Femur (tissue), 1 donor: ENCODE results near the gene CIB1.
A peak's percentile ranks its signal among the peaks of the same experiment; 100 is the strongest.

Source experiments
- DNase-seq: peaks from one replicate; pipeline ENCODE4 v3.0.0-alpha.2; 2017

CIB1 gene

DNA sequence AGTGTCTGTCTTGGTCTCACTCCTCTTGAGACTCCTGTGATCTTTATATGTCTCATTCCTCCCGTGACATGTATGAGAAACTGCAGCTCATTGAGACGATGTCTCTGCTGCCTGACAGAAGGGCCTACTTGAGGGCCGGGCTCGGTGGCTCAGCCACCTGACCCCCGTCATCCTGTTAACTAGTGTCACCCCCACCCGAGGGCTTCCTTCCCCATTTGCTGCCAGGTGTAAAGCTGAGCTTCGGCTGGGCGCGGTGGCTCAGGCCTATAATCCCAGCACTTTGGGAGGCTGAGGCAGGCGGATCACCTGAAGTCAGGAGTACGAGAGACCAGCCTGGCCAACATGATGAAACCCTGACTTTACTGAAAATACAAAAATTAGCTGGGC, 19.9 kb downstream of the CIB1 start:
- no peak for DNase-seq

DNA sequence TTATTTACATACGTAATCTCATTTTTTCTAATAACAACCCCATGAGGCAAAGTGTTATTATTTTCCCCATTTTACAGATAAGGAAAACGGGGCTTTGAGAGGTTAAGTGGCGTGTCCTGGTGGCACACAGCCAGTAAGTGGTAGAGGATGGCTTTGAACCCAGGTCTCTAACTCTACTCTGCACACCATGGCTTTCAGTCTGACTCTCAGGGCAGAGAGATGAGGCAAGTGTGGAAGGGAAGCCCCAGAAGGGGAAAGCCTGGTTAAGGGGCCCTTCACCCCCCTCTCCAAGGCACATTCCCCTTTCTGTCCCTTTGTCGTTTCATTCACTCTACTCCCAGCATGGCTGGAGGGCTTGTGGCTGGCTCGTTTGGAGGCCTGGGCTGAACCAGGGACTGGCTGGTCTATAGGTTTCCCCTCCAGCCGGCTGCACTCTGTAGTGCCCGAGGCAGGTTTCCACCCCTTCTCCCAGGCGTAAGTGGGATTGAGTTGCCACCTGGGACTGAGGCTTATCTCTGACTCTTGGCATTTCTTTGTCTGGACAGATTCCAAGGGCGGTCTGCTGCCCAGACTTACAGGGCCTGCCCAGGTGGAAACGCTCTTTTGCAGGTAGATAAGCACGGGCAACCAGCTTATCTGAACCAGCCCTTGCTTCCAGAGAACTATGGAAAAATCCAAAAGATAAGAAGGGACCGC, 20.5 kb downstream of the CIB1 start:
- no peak for DNase-seq

DNA sequence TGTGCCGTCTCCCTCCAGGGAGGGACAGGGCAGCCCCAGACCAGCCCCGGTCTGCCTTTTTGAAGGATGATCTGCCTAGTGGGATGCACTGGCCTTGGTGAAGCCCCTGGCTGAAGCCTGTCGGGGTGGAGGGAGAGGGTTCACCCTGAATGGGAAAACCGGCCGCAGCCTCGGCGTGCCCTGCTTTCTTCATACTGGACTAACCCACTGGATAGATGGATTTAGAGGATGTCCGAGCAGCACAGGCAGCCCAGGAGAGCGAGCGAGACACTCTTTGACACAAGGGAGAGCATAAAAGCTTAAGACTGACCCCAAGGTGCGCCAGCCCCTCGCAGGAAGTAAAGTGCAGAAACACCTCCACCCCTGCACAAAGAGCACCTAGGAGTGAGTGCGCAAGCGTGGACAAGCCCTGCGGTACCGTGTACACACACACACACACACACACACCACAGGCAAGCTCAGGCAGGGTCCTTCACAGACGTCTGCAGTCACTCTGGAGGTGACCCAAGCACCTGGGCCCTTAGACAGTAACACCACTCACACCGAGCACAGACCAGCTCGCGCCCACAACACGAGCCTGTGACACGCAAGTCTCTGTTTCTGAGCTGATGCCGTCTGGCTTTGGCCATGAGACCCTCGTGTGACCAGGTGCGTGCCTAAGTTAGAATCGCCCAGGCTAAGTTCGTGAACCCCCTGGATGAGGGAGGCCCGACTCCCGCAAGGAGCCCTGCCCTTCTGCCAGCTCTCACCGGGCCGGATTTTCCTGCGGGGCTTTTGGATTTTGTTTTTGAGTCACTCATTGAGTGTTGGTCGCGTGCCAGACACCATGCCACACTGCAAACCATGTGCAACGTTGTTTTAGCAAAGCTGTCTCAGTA, 21.3 kb downstream of the CIB1 start:
- DNase-seq, result no peak

DNA sequence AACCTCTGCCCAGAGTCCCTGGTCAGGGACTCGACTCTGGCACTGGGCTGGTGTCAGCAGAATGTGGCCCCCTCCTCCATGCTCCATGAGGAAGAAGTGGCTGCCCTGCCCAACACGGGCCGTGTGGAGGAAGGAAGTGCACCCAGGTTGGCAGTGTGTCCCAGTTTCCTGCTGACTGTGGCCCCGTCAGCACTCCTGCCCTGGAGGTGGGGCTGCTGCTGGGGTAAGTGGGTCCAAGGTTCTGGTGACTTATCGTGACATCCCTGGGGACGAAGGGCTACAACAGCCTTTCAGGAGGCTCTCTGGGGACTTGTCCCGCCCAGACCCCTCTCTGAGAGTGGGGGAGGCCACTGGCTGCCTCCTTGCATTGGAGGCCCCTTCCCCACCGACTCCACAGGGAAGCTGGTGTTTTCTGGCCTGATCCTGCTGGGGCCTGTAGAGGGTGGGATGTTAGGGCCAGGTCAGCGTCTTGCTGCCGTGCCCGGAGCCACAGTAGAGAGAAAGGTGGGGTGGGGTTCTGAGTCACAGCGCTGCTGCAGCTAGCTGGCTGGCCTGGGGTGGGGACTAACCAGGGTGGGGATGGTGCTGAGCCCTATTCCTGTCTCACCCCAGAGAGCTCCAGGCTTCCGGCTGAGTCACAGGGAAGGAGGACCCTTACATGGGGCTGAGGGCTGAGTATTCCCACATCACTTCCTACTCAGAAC, 22.1 kb downstream of the CIB1 start:
- peak; percentile 28 for DNase-seq

DNA sequence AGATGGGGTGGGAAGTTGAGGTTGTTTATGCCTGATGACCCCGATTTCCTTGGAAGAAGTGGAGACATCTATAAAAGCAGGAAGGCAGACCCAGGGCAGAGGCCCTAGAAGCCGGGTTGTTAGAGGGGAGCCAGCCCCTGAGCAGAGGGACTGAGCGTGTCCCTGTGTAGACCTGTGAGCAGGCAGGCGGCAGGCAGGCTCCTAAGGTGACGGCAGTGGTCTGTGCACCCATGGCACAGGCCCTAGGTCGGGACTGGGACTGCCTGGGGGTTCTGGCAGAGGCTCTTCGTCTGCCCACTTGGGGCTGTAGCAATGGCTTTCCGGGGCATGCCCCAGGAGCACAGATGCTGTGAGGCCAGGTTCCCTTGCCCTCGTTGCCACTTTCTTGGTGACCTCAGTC, 22.7 kb downstream of the CIB1 start:
- DNase-seq, result no peak

DNA sequence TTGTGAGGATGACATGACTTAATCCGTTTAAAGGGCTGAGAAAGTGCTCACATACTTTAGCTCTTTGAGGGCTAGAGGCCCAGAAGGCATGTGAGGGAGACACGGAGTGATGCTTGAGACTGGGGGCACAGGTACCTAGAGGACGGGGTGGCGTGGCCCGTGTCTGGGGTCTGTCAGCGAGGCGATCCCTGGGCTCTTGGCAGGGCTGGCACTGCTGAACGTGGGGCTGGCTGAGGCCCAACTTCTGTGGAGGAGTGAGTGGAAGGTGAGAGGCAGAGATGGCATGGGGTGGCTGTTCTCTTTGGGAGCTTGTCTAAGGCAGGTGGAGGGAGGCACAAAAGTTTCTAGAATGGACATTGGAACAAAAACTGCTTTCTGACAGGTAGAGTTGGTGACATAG, 23.1 kb downstream of the CIB1 start:
- DNase-seq, result peak; percentile 19

DNA sequence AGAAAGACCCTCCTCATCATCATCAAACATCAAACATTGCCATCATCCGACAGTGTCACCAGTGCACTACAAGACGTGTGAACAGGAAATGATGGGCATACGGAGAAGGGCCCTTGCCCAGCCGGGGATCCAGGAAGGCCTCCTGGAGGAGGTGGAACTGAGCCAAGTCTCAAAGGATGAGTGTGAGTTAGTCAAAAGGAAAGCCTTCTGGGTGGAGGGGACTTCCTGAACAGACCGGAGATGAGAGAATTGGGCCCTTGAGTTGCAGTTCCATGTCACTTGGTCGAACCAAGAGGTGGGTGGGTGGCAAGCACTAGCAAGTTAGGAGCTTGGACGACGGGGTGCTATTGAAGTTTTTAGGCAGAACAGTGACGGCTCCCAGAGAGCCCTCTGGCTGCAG, 24.1 kb downstream of the CIB1 start:
- peak; percentile 7 for DNase-seq

DNA sequence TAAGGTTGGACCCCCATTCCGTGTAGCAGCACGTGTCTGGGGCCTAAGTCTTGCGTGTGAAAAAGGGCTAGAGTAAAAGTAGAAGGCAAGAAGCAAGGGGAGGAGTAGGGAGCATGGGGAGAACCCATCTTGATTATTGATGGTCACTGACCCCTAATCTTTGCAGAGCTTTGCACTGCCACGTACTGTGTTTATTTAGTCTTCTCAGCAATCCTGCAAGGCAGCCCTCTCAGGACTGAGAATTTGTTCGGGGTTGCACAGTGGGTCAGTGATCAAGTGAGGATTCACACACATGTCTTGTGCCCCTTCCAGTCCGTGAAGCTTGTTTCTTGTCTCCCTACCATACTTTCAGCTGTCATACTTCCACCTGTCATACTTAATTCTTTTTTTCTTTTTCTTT, 25.4 kb downstream of the CIB1 start:
- no peak for DNase-seq

DNA sequence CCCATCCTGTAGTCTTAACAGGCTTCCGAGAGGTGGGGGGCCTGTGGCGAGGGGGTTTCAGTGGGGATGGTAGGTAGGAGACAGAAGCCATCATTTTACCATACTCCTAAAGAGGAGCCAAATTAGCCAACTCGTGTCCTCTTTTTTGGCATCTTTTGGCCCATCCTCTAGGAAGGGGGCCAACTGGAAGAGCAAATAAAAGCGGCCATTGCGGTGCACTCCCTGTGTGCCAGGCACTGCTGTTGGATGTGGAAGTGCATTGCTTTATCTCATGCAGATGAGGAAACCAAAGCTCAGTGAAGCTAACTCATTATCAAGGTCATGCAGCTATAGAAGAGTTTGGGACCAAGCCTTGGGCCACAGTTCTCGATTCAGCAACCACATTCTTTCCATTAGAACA, 26.5 kb downstream of the CIB1 start:
- DNase-seq, result no peak

DNA sequence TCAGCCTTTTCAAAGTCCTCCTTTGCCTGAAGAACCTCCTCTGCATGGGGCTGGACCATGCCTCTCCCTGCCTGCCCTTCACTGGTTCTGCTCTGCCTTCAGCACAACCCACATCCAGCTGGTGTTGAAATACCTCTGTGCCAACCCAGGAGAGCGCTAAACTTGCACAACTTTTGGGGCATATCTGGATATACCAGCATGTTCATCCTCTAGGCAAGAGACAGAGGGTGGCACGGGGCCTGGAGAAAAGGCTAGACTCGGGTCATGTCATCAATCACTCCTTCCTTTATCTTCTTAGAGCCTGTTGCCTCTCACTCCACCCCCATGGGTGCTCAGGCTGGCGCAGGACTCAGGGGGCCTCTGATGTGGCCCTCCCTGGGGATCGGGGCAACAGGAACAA, 27.9 kb downstream of the CIB1 start:
- peak; percentile 19 for DNase-seq

DNA sequence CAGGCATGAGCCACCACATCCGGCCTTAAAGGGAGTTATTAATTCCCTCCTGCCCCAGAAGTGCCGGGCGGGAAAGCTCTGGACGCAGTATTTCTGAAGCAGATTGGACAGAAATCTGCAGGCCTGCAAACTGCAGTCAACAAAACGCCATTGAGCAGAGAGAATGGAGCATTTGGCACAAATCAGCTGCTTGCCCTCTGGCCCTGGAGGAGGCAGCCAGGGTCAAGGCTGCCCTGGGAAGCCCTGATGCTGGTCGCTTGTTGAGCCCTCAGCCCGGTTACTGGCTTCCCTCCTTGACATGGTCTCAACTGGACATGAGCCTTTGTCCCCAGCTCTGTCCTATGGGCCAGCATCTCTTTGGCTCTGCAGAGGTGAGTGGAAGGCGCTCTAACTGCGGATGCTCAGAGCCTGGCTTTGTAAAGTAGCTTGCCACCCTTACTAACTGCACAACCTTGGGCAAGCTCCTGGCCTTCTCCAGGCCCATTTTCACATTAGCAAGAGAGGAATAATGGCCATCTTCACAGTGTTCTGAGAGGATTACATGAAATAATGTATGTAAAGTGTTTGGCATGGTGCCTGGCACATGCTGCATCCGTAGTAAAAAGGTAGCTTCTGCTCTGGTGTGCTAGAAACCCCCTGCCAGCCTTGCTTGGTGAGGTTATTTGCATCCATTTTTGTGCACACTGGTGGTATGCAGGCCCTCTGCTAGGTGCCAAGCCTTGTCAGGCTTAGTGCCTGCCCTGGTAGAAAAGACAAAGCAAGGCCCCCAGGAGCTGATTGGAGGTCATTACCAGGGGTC, 28.5 kb downstream of the CIB1 start:
- peak; percentile 10 for DNase-seq

DNA sequence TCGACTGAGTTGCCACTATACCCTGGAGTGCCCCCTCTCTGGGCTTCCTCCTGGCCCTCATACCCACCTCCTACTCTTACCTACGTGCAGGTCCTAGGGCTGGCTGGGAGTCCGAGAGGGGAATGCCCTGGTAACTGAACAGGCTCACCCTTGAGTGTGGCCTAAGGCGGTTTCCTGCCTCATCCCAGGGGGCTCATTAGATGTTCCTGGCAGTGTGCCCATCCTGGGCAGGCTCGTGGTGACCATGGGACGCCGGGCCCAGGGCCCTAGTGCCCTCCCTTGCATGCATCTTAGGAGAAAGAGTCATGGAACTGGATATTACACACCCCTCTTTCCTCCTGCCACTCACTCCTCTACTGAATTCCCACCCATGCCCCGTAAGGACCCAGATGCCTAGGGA, 29.8 kb downstream of the CIB1 start:
- DNase-seq, result peak; percentile 75

DNA sequence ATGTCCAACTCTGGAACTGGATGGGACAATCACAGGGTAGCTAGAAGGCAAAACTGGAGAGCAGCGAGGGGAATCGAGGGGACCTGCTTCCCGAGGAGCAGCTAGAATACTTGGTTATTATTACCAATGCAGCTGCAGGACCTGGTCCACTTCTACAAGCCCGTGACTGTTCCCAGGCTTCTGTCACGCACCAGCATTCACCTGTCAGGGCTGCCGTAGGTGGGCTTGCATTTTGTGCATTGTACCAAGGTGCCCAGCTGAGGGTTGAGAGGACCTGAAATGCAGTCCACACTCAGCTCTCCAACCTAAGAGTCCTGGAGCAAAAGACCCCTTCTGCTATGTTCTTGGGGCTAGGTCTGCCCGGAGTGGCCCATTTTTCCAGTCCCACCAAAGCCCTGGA, 30.3 kb downstream of the CIB1 start:
- DNase-seq, result no peak

DNA sequence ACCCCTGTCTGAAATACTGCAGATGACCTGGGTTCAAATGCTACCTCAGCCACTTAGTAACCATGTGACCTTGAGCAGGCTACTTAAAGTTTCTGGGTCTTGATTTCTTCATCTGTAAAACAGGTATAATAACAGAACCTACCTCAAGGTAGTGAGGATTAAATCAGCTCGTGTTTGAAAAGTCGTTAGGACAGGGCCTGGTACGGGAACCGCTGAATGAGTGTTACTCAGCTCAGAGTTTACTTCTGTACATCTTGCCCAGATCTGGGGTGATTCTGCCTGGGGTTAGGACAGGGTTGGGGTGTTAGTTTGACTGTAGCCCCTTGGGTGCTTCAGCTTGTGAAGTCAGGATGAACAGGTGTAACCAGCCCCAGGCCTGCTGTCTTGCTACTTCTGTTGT, 30.8 kb downstream of the CIB1 start:
- DNase-seq, result no peak

DNA sequence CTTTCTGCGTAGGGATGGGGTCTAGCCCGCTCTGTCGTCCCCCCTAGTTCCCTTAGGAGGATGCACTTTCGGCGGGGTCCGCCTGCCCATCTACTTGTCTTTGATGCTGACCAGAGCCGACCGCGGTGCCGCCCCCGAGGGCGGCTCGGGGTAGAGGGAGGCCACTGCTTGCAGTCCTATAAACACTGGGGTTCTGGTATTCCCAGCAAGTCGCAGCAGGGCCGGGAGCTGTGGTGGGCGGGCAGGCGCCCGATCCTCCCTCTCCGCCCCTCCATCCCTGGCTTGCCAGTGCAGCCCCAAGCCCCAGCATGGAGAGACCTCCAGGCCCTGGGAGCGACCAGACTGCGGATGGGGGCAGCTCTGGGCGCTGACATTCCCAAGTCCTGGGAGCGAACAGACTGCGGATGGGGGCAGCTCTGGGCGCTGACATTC, 31.8 kb downstream of the CIB1 start:
- DNase-seq, result peak; percentile 55

DNA sequence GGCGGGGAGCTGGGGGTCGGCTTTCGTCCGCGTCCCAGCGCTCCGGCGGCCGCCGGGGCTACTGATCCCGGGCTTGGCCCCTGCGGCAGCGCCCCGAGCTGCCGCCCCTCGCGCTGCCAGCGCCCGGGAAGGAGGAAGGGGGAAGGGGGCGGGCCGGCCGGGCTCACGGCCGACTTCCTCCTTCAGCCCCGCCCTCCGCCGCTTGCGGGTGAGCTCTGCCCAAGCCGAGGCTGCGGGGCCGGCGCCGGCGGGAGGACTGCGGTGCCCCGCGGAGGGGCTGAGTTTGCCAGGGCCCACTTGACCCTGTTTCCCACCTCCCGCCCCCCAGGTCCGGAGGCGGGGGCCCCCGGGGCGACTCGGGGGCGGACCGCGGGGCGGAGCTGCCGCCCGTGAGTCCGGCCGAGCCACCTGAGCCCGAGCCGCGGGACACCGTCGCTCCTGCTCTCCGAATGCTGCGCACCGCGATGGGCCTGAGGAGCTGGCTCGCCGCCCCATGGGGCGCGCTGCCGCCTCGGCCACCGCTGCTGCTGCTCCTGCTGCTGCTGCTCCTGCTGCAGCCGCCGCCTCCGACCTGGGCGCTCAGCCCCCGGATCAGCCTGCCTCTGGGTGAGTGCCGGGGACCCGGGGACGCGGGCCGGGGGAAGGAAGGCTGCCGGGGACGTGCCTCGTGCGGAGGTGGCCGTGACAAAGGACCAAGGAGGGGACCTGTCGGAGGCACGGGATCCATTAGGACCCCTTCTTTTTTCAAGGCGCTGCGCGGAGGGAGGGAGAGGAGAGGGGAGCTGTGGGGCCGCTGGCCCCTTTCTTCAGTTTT, 32.4 kb downstream of the CIB1 start, which contains the start of gene SEMA4B:
SEMA4B (plus strand) TSS at position 201 of the 814 bp plus-strand sequence; CDS start at position 450, 249 bp downstream.
- DNase-seq, result peak; percentile 83

DNA sequence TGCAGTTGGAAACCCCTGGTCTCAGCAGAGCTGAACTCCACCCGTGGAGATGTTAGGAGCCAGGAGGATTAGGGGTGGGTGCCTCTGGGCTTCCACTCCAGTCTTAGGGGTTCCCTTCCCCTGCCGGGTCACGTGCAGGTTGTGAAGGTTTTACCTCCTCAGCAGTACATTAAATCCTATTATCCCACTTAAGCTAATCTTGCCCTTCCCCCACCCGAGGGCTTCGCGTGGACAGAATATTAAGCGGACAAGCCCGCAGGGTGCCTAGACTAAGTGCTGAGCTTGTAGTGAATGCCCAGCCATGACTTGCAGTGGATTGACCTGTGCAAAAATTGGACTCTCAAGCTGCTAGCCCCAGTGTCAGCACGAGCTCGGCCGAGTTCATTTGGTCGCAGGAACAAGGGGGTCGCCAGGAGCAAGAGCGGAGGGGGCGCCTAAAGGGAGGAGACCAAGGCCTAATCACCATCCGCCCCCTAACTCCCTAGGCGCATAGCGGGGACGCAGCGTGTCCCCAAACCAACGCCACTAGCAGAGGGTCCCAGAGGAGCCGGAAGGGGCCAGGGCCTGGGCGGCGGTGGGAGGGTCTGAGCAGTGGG, 33.1 kb downstream of the CIB1 start:
- no peak for DNase-seq

DNA sequence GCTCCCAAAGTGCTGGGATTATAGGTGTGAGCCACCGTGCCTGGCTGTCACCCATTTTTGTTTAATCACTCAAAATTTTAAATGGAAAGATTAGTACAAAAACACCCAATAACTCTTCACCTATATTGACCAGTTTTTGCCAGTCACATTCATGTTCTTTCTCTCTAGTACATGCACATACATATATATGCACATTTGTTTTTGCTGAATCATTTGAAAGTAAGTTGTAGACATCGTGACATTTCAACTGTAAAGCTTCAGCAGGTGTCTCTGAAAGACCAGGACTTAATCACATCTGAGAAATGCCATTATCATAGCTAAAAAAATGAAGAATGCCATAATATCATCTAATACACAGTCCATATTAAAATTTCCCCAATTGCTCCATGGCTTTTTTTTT, 39.1 kb downstream of the CIB1 start:
- no peak for DNase-seq

DNA sequence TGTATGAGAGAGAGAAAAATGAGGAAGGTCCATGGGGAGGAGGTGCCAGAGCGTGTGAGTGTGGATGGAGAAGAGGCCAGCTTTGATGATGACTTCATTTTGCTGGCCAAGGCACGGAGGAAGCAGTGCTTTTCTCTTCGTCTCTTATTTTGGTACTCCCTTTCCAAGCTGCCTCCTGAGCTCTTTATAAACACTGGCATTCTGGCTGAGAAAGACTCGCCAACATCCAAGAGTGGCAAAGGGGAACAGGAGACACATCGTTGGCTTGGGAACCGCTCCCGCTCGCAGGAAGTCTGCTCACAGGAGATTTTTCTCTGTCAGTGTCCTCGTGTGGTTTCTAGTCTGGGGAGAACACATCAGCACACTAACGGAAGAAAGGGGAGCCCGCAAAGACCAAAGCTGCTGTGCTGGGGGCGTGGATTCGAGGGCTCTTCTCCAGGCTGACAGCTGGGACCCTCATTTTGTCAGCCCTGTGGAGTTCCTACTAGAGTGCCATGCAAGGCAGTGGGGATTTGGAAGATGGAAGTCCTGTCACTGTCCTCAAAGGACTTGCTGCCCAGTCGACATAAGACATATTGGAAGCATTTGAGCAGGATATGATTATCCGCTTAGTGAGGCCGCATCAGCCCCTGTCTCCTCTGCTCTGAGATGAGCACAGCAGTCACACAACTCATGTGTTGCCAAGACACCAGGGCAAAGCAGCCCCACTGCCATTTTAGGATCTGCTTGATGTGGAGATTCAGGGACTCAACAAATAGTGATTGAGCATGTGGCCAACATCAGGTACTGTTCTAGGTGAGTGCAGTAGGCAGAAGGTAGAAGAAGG, 40.6 kb downstream of the CIB1 start:
- DNase-seq, result no peak

DNA sequence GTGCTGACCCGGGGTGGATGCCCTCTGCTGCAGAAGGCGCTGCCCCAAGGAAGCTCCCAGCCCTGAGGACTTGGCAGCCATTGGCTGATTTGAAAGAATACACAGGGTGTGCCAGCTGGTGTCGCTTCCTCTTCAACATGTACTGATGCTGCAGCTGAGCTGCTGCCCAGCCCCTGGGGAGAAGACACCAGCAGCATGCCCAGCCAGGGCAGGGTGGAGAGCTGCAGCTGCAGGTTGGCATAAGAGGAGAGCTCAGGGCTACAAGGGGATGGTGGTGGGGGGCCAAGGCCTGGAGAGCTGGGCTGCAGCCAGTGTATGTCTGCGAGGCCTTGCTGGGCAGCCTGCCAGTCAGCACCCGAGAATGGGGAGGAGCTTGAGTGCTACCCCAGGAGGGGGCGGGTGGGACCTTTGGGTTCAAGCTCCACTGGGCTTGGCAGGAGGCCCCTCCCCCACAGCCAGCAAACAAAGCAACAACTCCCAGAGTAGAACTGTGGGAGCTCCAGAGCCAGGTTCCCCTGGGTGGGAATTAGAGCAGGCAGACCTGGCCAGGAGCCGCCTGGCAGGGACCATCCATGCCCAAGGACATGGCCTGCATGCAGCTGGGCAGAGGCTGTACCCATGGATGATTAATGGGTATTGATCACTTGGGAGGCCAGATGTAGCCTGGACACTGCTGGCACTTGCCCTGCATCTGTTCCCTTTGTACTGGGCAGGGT, 41.8 kb downstream of the CIB1 start:
- peak; percentile 80 for DNase-seq
